Stimulated activated CD8-positive, alpha-beta memory T cell treated with anti-CD3 and anti-CD28 coated beads, Interleukin-12 subunit alpha, Interleukin-12 subunit beta, amount 100 ng/mL, for 24 hours (primary cell): ENCODE measurements around the gene MT1X.

Source experiments
- DNase-seq: peaks from one replicate; pipeline ENCODE4 v3.0.0-alpha.2; 2020; ENCODE audit errors: extremely low read depth

MT1X gene

DNA sequence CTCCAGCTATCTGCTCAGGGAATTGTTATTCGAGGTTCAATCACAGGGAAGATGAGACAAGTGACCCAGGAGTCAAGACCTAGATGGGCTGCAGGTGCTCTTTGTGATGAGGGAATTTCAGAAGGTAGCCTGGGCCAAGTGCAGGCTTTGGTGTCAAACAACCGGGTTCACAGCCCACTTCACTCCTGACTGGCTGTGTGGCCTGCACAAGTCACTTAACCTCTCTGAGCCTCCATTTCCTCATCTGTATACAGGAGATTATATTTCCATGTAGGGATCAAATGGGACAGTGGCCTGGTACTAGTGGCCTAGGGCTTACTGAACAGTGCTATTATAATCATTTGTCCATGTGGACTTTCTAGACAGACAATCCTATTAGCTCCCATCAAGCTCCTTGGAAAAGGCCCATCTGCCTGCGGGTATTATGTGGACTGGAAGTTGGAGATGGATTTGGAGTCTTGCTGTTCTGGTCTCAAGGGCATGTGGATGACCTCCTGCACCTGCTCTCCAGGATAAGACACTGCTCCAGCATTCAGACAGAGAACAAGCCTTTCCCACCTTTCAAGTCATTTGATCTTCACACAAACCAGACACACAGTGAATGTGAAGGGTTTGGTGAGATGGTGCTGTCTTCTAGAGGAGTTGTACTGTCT, 3.1 kb upstream of the MT1X start:
- DNase-seq: no peak

DNA sequence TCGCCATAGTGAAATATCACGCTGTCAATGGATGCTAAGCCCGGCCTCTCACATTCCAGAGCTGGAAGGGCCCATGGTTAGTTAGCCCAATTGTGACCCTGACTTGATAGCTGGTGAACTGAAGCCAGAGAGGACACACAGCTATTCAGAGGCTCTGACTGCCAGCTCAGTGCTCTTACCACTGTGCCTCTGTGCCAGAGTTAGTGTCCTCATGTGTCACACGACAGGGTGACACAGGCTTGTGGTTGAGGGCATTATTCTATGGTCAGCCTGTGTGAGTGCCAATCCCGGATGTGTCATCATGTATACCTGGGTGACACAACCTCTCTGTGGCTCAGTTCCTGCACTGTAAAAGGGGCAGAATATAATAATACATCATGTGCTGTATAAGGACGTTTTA, 2.5 kb upstream of the MT1X start:
- no peak for DNase-seq

DNA sequence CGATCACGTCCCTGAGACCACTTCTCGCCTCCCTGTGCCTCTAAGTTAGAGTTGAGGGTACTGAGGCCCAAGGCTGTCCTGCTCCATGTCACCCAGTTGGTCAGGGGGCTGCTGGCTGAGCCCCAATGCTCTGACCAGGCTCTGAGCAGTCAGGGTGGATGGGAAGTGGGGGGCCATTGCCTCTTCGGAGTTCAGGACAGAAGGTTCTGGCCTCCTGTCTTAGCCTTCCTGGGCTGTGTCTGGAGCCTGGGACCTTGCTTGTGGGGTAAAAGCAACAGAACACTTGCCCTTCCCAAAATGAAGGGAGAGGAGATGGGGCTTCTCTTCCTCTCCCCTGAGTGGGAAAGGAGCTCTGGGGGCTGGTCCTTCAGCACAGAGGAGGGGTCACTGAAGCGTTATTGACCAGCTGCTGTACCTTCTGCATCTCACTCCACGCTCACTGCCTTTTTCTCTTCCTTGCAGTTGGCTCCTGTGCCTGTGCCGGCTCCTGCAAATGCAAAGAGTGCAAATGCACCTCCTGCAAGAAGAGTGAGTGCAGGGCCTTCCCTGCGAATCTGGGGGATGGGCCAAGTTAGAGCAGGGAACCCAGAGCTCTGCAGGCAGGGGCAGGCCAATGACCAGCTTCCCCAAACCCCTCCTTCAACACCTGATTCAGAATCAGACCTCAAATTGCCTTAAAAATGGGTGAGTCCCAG, 580 bp downstream of the MT1X start:
- no peak for DNase-seq

DNA sequence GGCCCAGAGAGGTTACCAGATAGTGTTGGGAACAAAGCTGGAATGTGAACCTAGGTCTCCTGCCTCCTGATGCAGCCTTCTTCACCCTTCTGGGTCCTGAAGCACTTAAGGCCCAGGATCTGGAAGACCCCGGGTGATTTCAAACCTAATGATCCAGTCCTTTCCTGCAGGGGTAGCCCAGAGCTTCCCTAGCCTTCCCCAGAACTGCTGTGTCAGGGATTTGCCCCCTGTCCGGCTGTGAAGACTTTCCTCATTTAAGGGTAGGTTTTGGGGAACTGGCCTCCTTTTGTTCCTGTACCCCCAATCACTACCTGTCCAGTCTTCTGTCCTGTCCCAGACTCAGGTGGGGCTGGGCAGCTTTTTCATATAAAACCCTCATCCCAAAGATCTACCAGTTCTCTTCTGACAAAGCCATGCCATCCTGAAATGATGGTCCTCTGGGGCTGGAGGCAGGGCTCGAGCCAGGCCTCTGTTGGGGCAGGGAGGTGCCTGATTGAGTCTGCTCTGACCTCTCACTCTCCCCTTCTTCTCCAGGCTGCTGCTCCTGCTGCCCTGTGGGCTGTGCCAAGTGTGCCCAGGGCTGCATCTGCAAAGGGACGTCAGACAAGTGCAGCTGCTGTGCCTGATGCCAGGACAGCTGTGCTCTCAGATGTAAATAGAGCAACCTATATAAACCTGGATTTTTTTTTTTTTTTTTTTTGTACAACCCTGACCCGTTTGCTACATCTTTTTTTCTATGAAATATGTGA, 1.3 kb downstream of the MT1X start:
- no peak for DNase-seq

DNA sequence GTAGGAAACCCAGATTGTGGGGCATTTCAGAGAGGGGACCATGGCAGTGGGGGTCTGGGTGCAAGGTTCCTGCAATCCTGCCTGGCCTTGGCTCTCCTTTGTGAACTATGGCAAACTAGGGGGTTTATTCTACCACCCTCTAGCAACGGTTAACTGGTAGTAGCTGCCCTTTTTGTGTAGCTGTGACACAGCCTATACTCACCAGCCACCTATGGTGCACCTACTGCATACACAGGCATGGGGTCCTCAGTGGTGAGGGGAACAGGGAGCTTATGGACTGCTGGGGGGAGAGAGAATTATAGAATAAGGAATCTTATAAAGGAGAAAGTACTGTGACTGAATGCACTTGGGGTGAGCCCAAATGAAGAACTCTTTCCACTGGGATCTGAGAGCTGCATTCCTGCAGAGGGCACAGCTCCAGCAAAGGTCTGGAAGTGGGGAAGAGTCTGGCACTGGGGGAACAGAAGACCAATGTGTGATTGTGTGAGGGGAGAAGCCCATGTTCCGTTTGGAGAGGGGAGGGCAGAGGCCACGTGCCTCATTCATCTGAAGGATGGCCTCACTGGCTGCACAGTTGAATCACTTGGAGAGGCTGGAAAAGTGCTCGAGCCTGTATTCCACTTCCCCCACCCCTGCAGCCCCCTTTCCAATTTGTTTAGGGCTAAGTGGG, 2.1 kb downstream of the MT1X start:
- DNase-seq: no peak

DNA sequence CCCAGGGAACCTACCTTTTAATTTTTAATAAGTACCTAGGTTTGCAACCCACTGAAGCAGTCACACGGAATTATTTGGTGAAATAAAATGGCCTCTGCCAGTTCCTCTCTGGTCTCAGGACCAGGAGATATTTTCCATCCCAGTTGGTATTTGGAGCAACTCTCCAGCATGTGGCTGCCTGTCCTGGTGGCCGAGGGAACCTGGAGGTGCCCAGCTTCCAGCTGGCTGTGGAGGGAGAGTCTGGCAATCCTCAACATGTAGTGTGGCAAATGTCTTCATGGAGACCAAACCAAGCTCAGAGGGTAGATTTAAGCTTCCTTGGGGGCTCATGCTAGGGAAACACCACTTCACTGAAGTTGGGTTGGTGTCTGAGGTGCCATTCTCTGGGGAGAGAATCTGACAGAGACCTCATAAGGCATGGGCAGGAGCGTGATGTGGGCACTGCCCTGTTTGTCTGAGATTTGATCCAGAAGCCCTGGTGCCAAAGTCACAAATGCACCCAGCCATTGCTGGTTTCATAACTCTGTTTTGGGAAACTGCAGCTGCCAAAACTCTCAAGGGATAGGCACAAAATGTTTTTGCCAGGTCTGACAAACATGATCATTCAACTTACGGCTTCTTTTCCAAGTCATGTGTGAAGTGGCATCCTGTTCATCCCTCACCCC, 2.8 kb downstream of the MT1X start:
- DNase-seq: no peak

DNA sequence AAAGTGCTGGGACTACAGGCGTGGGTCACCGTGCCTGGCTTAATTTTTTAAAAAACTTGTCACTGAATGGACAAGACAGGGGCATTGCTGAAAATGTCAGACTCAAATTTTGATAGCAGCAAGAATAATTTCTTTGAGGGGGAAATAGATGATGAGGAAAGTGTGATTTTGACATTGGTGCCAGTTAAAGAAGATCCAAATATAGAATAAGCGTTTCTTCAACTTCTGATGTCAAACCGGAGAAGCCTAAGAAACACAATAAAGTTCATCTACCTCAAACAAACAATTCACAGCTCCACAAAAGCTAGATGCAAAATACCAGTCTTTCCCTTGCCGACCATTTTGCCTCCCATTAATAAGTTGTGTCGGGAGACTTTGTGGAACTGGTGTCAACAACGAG, 4.5 kb downstream of the MT1X start:
- no peak for DNase-seq

DNA sequence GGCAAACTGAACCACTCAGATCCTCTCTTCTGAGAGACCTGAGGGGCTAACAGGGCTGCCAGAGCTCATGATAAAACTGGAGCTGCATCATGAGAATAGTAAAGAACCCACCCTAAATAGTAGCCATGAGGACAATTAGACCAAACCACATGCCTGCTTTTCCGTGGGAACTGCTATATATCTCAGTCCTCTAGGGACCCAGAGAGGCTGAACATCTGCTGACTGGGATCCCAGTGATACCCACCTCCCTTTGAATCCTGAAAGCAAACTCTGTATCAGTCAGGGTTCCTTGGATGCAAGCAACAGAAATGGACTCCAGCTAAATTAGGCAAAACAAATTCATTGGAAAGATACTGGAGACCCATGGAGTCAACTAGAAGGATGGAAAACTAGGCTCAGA, 6.5 kb downstream of the MT1X start:
- no peak for DNase-seq

DNA sequence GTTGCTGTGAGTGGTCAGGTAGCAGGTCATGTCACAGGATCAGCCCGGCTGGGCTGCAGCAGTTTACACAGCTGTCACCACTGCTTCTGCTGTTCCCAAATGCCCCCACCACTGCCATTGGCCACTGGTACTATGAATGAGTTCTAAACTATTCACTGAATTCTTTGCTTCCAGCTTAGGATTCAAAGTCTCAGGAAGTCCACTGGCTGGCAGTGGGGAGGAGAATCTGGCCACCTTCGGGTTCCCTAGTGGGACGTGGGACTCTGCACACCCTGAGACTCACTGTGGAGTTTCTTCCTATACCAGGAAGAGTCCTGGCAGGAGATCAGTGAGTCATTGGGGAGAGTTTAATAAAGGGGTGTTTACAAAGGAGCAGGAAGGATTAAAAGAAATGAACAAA, 6.9 kb downstream of the MT1X start:
- no peak for DNase-seq

DNA sequence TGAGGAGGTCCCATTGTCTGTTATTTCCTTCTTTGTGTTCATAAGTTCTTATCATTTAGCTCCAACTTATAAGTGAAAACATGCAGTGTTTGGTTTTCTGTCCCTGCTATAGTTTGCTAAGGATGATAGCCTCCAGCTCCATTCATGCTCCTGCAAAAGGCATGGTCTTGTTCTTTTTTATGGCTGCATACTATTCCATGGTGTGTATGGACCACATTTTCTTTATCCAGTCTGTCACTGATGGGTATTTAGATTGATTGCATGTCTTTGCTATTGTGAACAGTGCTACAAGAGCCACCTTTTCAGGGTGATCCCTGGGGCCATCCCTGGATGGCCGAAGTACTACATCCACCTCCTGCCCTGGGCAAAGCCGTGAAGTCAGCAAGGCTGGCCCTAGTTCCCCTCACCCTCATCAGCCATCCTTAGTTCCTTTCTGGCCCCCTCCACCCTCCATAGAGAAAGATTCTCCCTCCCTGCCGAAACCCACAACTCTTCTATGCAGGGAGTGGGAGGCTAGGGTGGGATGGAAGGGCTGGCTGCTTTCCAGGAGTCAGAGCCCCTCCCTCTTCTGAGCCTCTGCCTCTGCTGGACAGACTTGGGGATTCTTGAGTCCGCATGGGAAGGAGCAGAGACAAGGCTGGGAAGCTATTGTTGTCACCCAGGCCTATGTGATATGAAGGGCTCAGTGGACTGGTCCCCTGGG, 8.3 kb downstream of the MT1X start:
- no peak for DNase-seq

DNA sequence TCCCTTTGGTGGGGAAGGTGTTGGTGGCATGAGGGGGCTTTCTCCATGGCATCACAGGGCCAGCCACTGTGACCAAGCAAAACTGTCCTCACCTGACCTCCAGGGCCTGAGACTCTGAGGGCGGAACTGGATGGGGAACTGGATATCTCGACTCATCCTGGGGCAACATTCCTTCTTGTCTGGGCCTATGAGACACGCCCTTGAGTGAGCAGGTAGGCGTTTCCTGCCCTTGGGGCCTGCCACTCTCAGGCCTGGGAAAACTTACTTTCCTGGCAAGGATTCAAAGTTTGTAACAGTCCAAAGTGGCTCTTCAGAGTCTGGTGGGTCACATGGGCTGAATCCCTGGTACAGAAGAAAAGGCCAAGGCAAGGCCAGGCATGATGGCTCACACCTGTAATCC, 9.6 kb downstream of the MT1X start:
- no peak for DNase-seq

DNA sequence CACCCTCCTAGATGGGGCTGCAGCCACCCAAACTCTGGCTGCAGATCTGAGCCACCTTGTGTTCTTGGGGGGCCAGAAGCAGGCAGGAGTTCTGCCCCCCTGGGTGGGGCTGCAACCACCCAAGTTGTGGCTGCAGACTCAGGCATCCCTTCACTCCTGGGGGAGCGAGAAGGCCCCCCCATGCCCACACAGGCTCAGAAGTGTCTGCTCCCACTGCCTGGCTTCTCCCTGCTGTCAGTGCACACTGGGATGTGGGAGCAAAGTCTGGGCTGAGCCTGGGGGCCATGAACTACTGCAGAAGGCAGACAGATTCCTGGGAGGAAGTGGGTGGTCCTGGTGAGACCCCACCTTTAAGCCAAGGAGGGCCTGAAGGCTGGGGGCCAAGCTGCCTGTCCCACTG, 13.0 kb downstream of the MT1X start:
- no peak for DNase-seq

DNA sequence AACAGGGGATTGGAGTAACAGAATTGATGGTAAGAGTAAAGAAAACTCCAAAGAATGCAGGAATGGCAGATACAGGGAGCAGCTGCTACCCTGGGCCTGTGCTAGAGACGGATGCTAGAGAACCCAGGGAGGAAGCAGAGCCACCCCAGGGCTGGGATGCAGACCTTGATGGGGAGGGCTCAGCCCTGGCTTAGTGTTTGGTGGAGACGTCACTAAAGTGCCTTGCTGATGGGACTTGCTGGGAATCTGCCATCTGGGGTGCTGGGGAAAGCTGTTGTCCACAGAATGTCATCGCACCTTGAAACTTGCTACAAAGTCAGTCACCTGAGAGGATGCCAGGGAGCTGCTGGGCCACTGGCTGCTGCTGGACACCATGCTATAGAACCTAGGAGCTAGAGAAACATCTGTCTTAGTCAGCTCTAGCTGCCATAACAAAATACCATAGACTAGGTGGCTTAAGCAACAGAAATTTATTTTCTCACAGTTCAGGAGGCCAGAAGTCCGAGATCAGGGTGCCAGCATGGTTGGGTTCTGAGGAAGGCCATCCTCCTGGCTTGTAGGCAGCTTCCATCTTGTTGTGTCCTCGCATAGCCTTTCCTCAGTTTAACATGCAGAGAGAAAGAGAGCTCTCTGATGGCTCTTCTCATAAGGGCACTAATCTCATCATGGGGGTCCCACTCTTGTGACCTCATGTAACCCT, 15.3 kb downstream of the MT1X start:
- no peak for DNase-seq

DNA sequence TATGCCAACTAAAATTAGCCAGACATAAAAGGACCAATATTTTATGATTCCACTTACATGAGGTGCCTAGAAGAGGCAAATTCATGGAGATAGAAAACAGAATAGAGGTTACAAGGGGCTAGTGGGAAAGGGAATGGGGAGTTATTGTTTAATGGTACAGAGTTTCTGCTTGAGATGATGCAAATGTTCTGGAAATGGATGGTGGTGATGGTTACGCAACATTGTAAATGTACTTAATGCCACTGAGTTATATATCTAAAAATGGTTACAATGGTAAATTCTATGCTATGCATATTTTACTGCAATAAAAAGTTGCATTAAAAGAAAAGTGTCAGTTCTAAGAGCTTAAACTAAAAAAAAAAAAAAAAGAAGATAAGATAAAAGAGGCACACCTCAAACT, 17.9 kb downstream of the MT1X start:
- DNase-seq: no peak

DNA sequence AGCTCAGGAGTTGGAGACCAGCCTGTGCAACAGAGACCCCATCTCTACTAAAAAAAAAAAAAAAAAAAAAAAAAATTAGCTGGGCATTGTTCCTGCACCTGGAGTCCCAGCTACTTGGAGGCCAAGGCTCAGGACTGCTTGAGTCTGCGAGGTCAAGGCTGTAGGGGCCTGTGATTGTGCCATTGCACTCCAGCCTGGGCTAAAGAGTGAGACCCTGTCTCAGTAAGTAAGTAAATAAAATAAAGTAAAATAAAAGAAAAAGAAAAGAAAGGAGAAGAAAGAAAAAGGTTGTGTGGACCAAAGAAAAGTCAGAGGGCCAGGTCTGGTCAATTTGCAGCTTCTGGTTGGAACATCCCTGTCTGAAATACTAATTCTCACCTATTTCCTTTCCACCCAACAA, 18.4 kb downstream of the MT1X start:
- no peak for DNase-seq

DNA sequence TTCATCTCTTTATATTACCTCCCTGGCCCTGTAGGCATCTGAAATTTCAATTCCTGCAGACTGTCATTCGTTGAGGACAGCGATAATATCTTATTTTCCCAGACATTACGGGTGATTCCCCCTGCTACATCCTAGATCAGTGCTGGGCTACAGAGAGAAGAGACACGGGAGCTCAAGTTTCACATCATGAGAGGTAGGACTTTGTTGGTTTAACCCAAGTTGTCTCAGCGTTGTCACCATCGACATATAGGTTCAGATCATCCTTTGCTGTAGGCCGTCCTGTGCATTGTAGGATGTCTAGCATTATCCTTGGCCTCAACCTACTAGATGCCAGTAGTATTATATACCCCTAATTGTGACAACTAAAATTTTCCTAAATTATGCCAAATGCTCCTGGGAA, 19.3 kb downstream of the MT1X start:
- DNase-seq: no peak

DNA sequence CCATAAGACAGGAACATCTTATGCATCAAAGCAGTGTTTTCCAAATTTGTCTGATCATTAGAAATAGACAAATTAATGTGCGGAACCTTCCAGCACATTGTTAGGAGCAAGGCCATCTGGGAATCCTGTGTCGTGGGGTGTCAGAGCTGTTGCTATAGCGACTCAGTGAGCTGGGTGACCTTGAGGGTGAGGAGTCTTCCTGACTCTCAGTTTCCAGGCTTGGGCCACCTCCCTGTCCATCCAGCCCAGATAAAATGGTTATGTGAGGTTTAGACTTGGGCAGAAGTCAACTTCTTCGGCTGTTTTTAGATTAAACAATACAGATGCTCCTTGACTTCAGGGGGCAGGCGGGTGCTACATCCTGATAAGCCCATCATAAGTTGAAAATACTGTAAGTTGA, 20.6 kb downstream of the MT1X start:
- DNase-seq: no peak

DNA sequence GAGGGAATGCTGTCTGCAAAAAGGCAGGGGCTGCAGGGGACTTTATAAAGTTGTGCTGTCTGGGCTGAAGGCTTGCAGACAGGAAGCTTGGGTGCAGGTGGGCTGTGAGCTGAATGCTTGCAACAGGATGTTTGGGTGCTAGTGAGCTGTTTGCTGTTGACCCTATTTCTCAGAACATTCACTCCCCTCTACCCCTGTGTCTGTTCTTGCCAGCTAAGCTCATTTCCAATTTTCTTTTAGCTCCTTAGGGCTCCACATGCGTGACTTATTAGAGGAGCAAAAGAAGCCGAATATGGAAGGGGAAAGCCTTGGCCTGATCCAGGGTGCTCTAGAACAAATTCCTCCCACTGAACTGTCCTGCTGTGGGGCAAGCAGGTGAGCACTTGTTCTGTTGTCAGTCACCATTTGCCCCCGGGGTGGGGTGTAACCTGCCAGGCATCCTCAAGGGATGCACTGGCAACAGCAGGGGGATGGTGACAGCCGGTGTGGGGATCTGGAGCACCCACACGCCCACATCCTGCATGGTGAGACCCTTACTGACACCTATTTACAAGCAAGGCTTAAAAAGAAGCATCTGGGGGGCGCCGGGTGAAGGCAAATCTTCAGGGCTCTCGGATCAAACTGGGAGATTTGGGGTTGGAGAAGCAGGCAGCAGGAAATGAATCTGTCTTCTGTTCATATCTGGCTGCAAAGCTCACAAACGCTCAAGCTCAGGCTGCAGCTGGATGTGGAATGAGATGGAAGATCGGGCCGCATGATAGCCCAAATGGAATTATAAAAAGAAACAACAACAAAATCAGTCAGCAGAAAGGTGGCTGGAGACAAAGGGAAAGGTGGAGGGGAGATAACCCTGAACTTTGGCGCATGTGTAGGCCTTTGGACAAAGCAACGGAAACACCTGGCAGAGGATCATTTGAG, 26.5 kb downstream of the MT1X start:
- DNase-seq: no peak

DNA sequence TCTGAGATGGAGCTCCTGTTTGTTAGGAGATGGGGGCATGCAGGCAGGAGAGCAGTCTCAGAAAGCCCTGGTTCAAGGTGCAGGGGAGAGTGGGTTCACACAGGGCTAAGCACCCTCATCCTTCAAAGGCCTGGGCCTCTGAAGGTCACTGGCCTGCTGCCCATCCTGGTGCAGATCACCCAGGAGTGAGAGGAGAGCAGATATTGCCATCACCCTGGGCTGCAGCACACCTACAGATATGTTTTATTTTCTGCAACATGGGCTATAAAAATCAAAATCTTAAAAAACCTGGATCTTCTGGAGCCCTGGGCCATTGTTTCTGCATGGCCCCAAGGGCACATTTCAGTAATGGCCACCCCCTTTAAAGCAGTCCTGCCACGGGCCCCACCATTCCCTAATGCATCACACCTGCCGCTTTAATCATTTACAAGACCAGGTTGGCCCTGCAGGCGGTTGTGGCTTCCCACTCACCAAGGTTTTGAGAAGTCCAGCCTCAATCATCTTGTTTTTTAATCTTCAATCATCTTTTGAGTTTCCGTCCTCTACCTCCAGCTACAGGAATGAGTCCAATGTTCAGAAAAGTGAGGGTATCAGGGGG, 27.3 kb downstream of the MT1X start:
- no peak for DNase-seq
